Measurements from ENCODE around the gene STEAP1B.
"Not testable (repeated sequence)": the region's sequence is repeated elsewhere in the genome, so short reads cannot be mapped to it uniquely, and the experiment has no call there.

The STEAP1B gene

GRCh38 chr7:22499888-22500689 is at the start of gene STEAP1B:
TSS of gene STEAP1B (minus strand) at chr7:22500188. CDS start at chr7:22494855, 5,333 bp downstream.
- DNase-seq = peak; percentile 94

- no peak for DNase-seq
These were observed 49.1 kb upstream of the STEAP1B start for GRCh38 chr7:22549051-22549450.

GRCh38 chr7:22548313-22548712 is 48.3 kb upstream of the STEAP1B start:
- no peak for DNase-seq

- DNase-seq = no peak
These were observed 46.8 kb upstream of the STEAP1B start for GRCh38 chr7:22546769-22547168.

GRCh38 chr7:22545529-22545928 is 45.5 kb upstream of the STEAP1B start:
- no peak for DNase-seq

GRCh38 chr7:22544245-22544644 is 44.3 kb upstream of the STEAP1B start:
- no peak for DNase-seq

- no peak for DNase-seq
These were observed 43.2 kb upstream of the STEAP1B start for GRCh38 chr7:22543169-22543568.

GRCh38 chr7:22542669-22543068 is 42.7 kb upstream of the STEAP1B start:
- DNase-seq = no peak

- no peak for DNase-seq
These were observed 42.3 kb upstream of the STEAP1B start for GRCh38 chr7:22542254-22542653.

GRCh38 chr7:22541789-22542188 is 41.8 kb upstream of the STEAP1B start:
- no peak for DNase-seq

- not testable (repeated sequence) for DNase-seq
These were observed 28.5 kb upstream of the STEAP1B start for GRCh38 chr7:22528537-22528936.

- not testable (repeated sequence) for DNase-seq
These were observed 24.5 kb upstream of the STEAP1B start for GRCh38 chr7:22524353-22524947.

- DNase-seq = not testable (repeated sequence)
These were observed 23.7 kb upstream of the STEAP1B start for GRCh38 chr7:22523478-22524352.

GRCh38 chr7:22519560-22519959 is 19.6 kb upstream of the STEAP1B start:
- not testable (repeated sequence) for DNase-seq

GRCh38 chr7:22516950-22517349 is 17.0 kb upstream of the STEAP1B start:
- DNase-seq = not testable (repeated sequence)

GRCh38 chr7:22514963-22515362 is 15.0 kb upstream of the STEAP1B start:
- DNase-seq = not testable (repeated sequence)

GRCh38 chr7:22507320-22507719 is 7.3 kb upstream of the STEAP1B start:
- not testable (repeated sequence) for DNase-seq

GRCh38 chr7:22506316-22507020 is 6.5 kb upstream of the STEAP1B start:
- not testable (repeated sequence) for DNase-seq

GRCh38 chr7:22504519-22504918 is 4.5 kb upstream of the STEAP1B start:
- DNase-seq = not testable (repeated sequence)

GRCh38 chr7:22502104-22502503 is 2.1 kb upstream of the STEAP1B start:
- not testable (repeated sequence) for DNase-seq

GRCh38 chr7:22501336-22501735 is 1.3 kb upstream of the STEAP1B start:
- DNase-seq = not testable (repeated sequence)

GRCh38 chr7:22499044-22499443 is 944 bp downstream of the STEAP1B start:
- no peak for DNase-seq

- not testable (repeated sequence) for DNase-seq
These were observed 3.1 kb downstream of the STEAP1B start for GRCh38 chr7:22496912-22497311.
